B cell (primary cell): ENCODE results near the gene IGSF9. TPM values are rescaled to one million over a fixed set of nuclear protein-coding genes. Genes with fewer than 3 reads are reported as not detected.

Experiments used
- ATAC-seq: fragments of 200-7000 bp; cut with Tn5 transposase; one replicate; pipeline ENCODE4 v1.10.0; 2021; ENCODE audit warnings: low read depth, mild to moderate bottlenecking, moderate number of reproducible peaks, moderate library complexity
- CTCF ChIA-PET: fragments of 350-600 bp; sonication (Branson Sonifier 250); formaldehyde crosslinking; loops from one replicate; lab custom pipeline; 2021; ENCODE audit warnings: antibody characterized with exemption, inconsistent platforms; lab: Charles Lee
- POLR2A ChIA-PET: fragments of 350-600 bp; sonication (Branson Sonifier 250); formaldehyde crosslinking; loops from one replicate; lab custom pipeline; 2021; ENCODE audit warnings: antibody characterized with exemption; lab: Charles Lee
- DNase-seq: peaks from one replicate; pipeline ENCODE4 v3.0.0; 2013
- H2AFZ ChIP-seq: 2 replicates; pipeline ENCODE4 v1.6.1; 2012; ENCODE audit warnings: mild to moderate bottlenecking, low read depth, low read length; ENCODE audit not compliant: insufficient read depth, poor library complexity, severe bottlenecking
- H3K27ac ChIP-seq, 2 donors: 1 replicate in 1 of 2; 2 replicates in 1 of 2; pipeline ENCODE4 v1.5.1; 2012 to 2013; ENCODE audit warnings: low read length in 2 of 2, mild to moderate bottlenecking in 2 of 2, moderate library complexity in 1 of 2
- H3K27me3 ChIP-seq, 4 experiments: fragments of 200-600 bp in 1 of 4; sonication (generic) in 1 of 4; replicated peaks in 1 of 4; 1 replicate in 2 of 4; 2 replicates in 2 of 4; pipeline versions ENCODE4 v1.6.1 to v1.7.0; 2013 to 2016; ENCODE audit warnings: low read length in 3 of 4, mild to moderate bottlenecking in 2 of 4, mixed read lengths in 1 of 4, moderate library complexity in 1 of 4; ENCODE audit not compliant: insufficient read depth in 4 of 4, control insufficient read depth in 3 of 4; ENCODE audit errors: control extremely low read depth in 1 of 4
- H3K36me3 ChIP-seq, 2 experiments: replicated peaks in 1 of 2; 1 replicate in 1 of 2; 2 replicates in 1 of 2; pipeline versions ENCODE4 v1.6.1 to v1.7.1; 2013; ENCODE audit warnings: low read length in 1 of 2; ENCODE audit not compliant: insufficient read depth in 2 of 2, control insufficient read depth in 1 of 2; ENCODE audit errors: control extremely low read depth in 1 of 2, extremely low read depth in 1 of 2
- H3K4me1 ChIP-seq, 2 donors: fragments of 200-600 bp in 1 of 2; sonication (generic) in 1 of 2; 1 replicate in 1 of 2; 2 replicates in 1 of 2; pipeline versions ENCODE4 v1.5.1 to v1.6.1; 2013 to 2017; ENCODE audit warnings: low read length in 2 of 2; ENCODE audit not compliant: control insufficient read depth in 2 of 2, insufficient read depth in 2 of 2
- H3K4me2 ChIP-seq: replicated peaks from 2 replicates; pipeline ENCODE3; 2012; ENCODE audit warnings: mild to moderate bottlenecking, low read depth, low read length; ENCODE audit not compliant: poor library complexity, severe bottlenecking
- H3K4me3 ChIP-seq, 5 experiments: fragments of 200-600 bp in 1 of 5; sonication (generic) in 1 of 5; 1 replicate in 3 of 5; 2 replicates in 2 of 5; pipeline versions ENCODE4 v1.5.1 to v1.7.0; 2011 to 2016; ENCODE audit warnings: low read length in 4 of 5, mild to moderate bottlenecking in 4 of 5, low read depth in 2 of 5, control low read depth in 1 of 5, moderate library complexity in 1 of 5; ENCODE audit not compliant: insufficient read depth in 1 of 5; ENCODE audit errors: control extremely low read depth in 1 of 5, extremely low read depth in 1 of 5
- H3K79me2 ChIP-seq: fragments of 200-600 bp; sonication (generic); one replicate; pipeline ENCODE4 v1.6.0; 2016; ENCODE audit warnings: low read length; ENCODE audit not compliant: control insufficient read depth, insufficient read depth
- H3K9ac ChIP-seq: fragments of 200-600 bp; sonication (generic); 2 replicates; pipeline ENCODE4 v1.6.1; 2017; ENCODE audit warnings: mild to moderate bottlenecking, low read length, moderate library complexity
- H3K9me3 ChIP-seq, 3 donors: one replicate each; pipeline versions ENCODE4 v1.6.1 to v1.7.1; 2013; ENCODE audit warnings: low read length in 2 of 3; ENCODE audit not compliant: control insufficient read depth in 2 of 3, insufficient read depth in 1 of 3; ENCODE audit errors: control extremely low read depth in 1 of 3
- H4K20me1 ChIP-seq: 2 replicates; pipeline ENCODE4 v1.6.0; 2012; ENCODE audit warnings: mild to moderate bottlenecking, low read length; ENCODE audit not compliant: insufficient read depth, control insufficient read depth, poor library complexity, severe bottlenecking
- H3K27ac Mint-ChIP-seq: one replicate; pipeline ENCODE4 v1.8.0; 2021; ENCODE audit warnings: mixed read lengths
- H3K27me3 Mint-ChIP-seq: one replicate; pipeline ENCODE4 v1.8.0; 2021; ENCODE audit warnings: mixed read lengths
- H3K4me1 Mint-ChIP-seq: one replicate; pipeline ENCODE4 v1.8.0; 2021; ENCODE audit warnings: mixed read lengths
- H3K4me3 Mint-ChIP-seq: one replicate; pipeline ENCODE4 v1.8.0; 2021; ENCODE audit warnings: mixed read lengths
- H3K9me3 Mint-ChIP-seq: one replicate; pipeline ENCODE4 v1.8.0; 2022; ENCODE audit warnings: mixed read lengths; ENCODE audit not compliant: insufficient read depth
- CTCF ChIP-seq: fragments of 200-600 bp; IDR thresholded peaks from one replicate; pipeline ENCODE4 v1.8.0; 2022; ENCODE audit warnings: antibody characterized with exemption, mild to moderate bottlenecking
- EZH2 ChIP-seq: IDR thresholded peaks from 2 replicates; pipeline ENCODE4 v1.6.1; 2012; ENCODE audit warnings: borderline replicate concordance, low read depth, mild to moderate bottlenecking, moderate library complexity, low read length; ENCODE audit not compliant: insufficient read depth, poor library complexity, severe bottlenecking
- WGBS: methylation state at CpG from one replicate; pipeline ENCODE4 v1.1.5; 2013; ENCODE audit warnings: missing lambda C conversion rate; ENCODE audit not compliant: insufficient coverage; 5-methylcytosine and 5-hydroxymethylcytosine counted together
- intact Hi-C: fragments of 100-400 bp; cut with micrococcal nuclease; formaldehyde crosslinking; loops from one replicate; pipeline ENCODE4 v1.10.0; 2022
- polyA plus RNA-seq: library from polyadenylated mRNA; depleted of rRNA; stranded (reverse); fragments of >200 nt; gene quantifications from 2 replicates; pipeline ENCODE4 v1.2.3, GENCODE V29; 2012
- total RNA-seq, 2 donors: library from RNA; stranded (reverse); fragments of 120-200 nt in 1 of 2; gene quantifications; 1 replicate in 1 of 2; 2 replicates in 1 of 2; pipeline versions ENCODE4 v1.2.3 to v1.2.4, GENCODE V29; 2013 to 2022

Gene IGSF9
- total and polyA plus RNA-seq, 2 donors (not counting 1 experiment from before 2014, with no cell fraction given), result 0.36 to 0.37 TPM

GRCh38 chr1:159916242-159917051, 29.0 kb downstream of the IGSF9 start:
- CTCF ChIA-PET, result interaction anchor here (1.0 to 2.1 kb wide), 3 partner anchors 20 to 27 kb away, joined by 4 to 6 read pairs (median 4); no protein-coding TSS in a partner anchor
- ATAC-seq, result no peak
- Mint-ChIP-seq H3K9me3 (no peaks in the 10 kb centered on the region), H3K27me3 (no peaks in the 10 kb centered on the region), H3K4me3 (no peak overlapping the region), H3K4me1 (peaks cover 71% of the 10 kb centered on the region), H3K27ac (peak overlapping the region; percentile 70)
- H3K27me3 ChIP-seq, result no peaks in the 10 kb centered on the region
- H3K4me2 ChIP-seq, result no peak overlapping the region
- WGBS, result 90% methylated on average over 6 of the region's 9 CpGs
- TF ChIP-seq EZH2, result no peak
- peaks cover 19% of the 10 kb centered on the region for H3K79me2 ChIP-seq
- H2AFZ ChIP-seq, result no peak overlapping the region
- POLR2A ChIA-PET, result no interaction called here
- no peak overlapping the region for H3K9ac ChIP-seq
- peaks cover 37 to 46% of the 10 kb centered on the region in 2 donors for H3K4me1 ChIP-seq
- H3K9me3 ChIP-seq, result no peaks in the 10 kb centered on the region
- H3K36me3 ChIP-seq, result peaks cover 4 to 45% of the 10 kb centered on the region in 2 experiments
- DNase-seq, result peak; percentile 31
- H3K4me3 ChIP-seq, result no peak overlapping the region
- peak overlapping the region in 1 of 2 donors; percentile 56 for H3K27ac ChIP-seq
- H4K20me1 ChIP-seq, result peaks cover 19% of the 10 kb centered on the region
- intact Hi-C loops, result no loop called here

GRCh38 chr1:159915571-159916241, 29.7 kb downstream of the IGSF9 start:
- peaks cover 37 to 46% of the 10 kb centered on the region in 2 donors for H3K4me1 ChIP-seq
- DNase-seq (peak; percentile 32), ATAC-seq (no peak)
- H3K27ac ChIP-seq, result peak overlapping the region in 1 of 2 donors; percentile 56
- H2AFZ ChIP-seq, result no peak overlapping the region
- peaks cover 16% of the 10 kb centered on the region for H3K79me2 ChIP-seq
- H3K27me3 Mint-ChIP-seq, result no peaks in the 10 kb centered on the region
- CTCF ChIA-PET, result interaction anchor here (1.0 to 2.1 kb wide), 5 partner anchors 10 to 117 kb away, joined by 3 to 6 read pairs (median 4); partner anchors contain the start of gene TAGLN2
- TF ChIP-seq EZH2 (no peak), CTCF (no peak)
- H3K9me3 Mint-ChIP-seq, result no peaks in the 10 kb centered on the region
- H3K4me1 Mint-ChIP-seq, result peaks cover 71% of the 10 kb centered on the region
- H3K9me3 ChIP-seq, result no peaks in the 10 kb centered on the region
- peak overlapping the region; percentile 70 for H3K27ac Mint-ChIP-seq
- no peak overlapping the region for H3K9ac ChIP-seq
- H3K27me3 ChIP-seq, result no peaks in the 10 kb centered on the region
- peaks cover 17% of the 10 kb centered on the region for H4K20me1 ChIP-seq
- H3K4me2 ChIP-seq, result no peak overlapping the region
- 97% methylated on average over 3 of the region's 5 CpGs for WGBS
- peaks cover 4 to 39% of the 10 kb centered on the region in 2 experiments for H3K36me3 ChIP-seq
- intact Hi-C loops, result no loop called here
- no peak overlapping the region for H3K4me3 Mint-ChIP-seq
- POLR2A ChIA-PET, result interaction anchor here (0.7 kb wide), 1 partner anchor 8 kb away, joined by 5 read pairs; no protein-coding TSS in a partner anchor
- no peak overlapping the region for H3K4me3 ChIP-seq
